SK-N-SH (cell line): ENCODE results near the gene SLCO3A1. TPM values are rescaled to one million over a fixed set of nuclear protein-coding genes. Genes with fewer than 3 reads are reported as not detected.

Source experiments
- CTCF ChIA-PET: fragments of 300-600, 350-600 bp; formaldehyde crosslinking; extraction: SDS; loops from one replicate; lab custom pipeline; 2021; lab: Yijun Ruan, JAX
- POLR2A ChIA-PET: fragments of 350-600 bp; sonication (Branson Sonifier 250); formaldehyde crosslinking; extraction: SDS; loops from one replicate; lab custom pipeline; 2020; ENCODE audit warnings: antibody characterized with exemption, inconsistent platforms; lab: Yijun Ruan, JAX
- DNase-seq: peaks from one replicate; pipeline ENCODE4 v3.0.0; 2012
- H2AFZ ChIP-seq: fragments of 200-600 bp; sonication (generic); 2 replicates; pipeline ENCODE4 v1.8.1; 2016; ENCODE audit warnings: antibody characterized with exemption, mild to moderate bottlenecking, low read depth
- H3F3A ChIP-seq: fragments of 200-600 bp; sonication (generic); replicated peaks from 2 replicates; pipeline ENCODE3; 2016; ENCODE audit warnings: antibody characterized with exemption, mild to moderate bottlenecking; ENCODE audit not compliant: insufficient read depth
- H3K27ac ChIP-seq, 2 experiments: fragments of 200-500 bp in 1 of 2; fragments of 200-600 bp in 1 of 2; sonication (Bioruptor generic) in 1 of 2; sonication (generic), shearing (Covaris generic) in 1 of 2; 2 replicates each; pipeline versions ENCODE4 v1.5.1 to v1.6.1; 2014 to 2016; ENCODE audit warnings: low read depth in 2 of 2, inconsistent platforms in 1 of 2, low read length in 1 of 2, mild to moderate bottlenecking in 1 of 2, mixed read lengths in 1 of 2
- H3K27me3 ChIP-seq: fragments of 200-600 bp; sonication (generic), shearing (Covaris generic); 2 replicates; pipeline ENCODE4 v1.6.1; 2016; ENCODE audit warnings: mixed run types; ENCODE audit not compliant: insufficient read depth
- H3K36me3 ChIP-seq, 2 experiments: fragments of 200-500 bp in 1 of 2; fragments of 200-600 bp in 1 of 2; sonication (Bioruptor generic) in 1 of 2; sonication (generic) in 1 of 2; replicated peaks in 1 of 2; 2 replicates each; pipeline versions ENCODE3 to v1.5.1; 2014 to 2016; ENCODE audit warnings: low read length in 1 of 2, mild to moderate bottlenecking in 1 of 2; ENCODE audit not compliant: insufficient read depth in 2 of 2, control insufficient read depth in 1 of 2
- H3K4me1 ChIP-seq, 2 experiments: fragments of 200-500 bp in 1 of 2; fragments of 200-600 bp in 1 of 2; sonication (Bioruptor generic) in 1 of 2; sonication (generic), shearing (Covaris generic) in 1 of 2; 2 replicates each; pipeline versions ENCODE4 v1.5.1 to v1.6.1; 2014 to 2016; ENCODE audit warnings: low read depth in 1 of 2, low read length in 1 of 2, mixed run types in 1 of 2; ENCODE audit not compliant: insufficient read depth in 2 of 2, control insufficient read depth in 1 of 2
- H3K4me2 ChIP-seq: fragments of 200-600 bp; sonication (generic), shearing (Covaris generic); 2 replicates; pipeline ENCODE4 v1.6.1; 2017; ENCODE audit warnings: mixed run types
- H3K4me3 ChIP-seq, 2 experiments: fragments of 200-500 bp in 1 of 2; fragments of 200-600 bp in 1 of 2; sonication (Bioruptor generic) in 1 of 2; sonication (generic), shearing (Covaris generic) in 1 of 2; 2 replicates each; pipeline versions ENCODE4 v1.5.1 to v1.8.1; 2014 to 2016; ENCODE audit warnings: low read depth in 2 of 2, inconsistent platforms in 1 of 2, low read length in 1 of 2, mild to moderate bottlenecking in 1 of 2, mixed read lengths in 1 of 2, moderate library complexity in 1 of 2
- H3K79me2 ChIP-seq: fragments of 200-600 bp; sonication (generic); 2 replicates; pipeline ENCODE4 v1.8.1; 2017; ENCODE audit warnings: mild to moderate bottlenecking; ENCODE audit not compliant: insufficient read depth
- H3K9ac ChIP-seq: fragments of 200-600 bp; sonication (generic); 2 replicates; pipeline ENCODE4 v1.6.1; 2017; ENCODE audit warnings: mixed run types
- H3K9me2 ChIP-seq: fragments of 200-600 bp; sonication (generic); 2 replicates; pipeline ENCODE4 v1.6.1; 2017; ENCODE audit warnings: mixed run types
- H3K9me3 ChIP-seq: fragments of 200-600 bp; sonication (generic); 2 replicates; pipeline ENCODE4 v1.6.1; 2017; ENCODE audit warnings: mixed run types, mild to moderate bottlenecking, moderate library complexity
- H4K20me1 ChIP-seq: fragments of 200-600 bp; sonication (generic); 2 replicates; pipeline ENCODE4 v1.6.1; 2017; ENCODE audit warnings: mild to moderate bottlenecking, mixed run types; ENCODE audit not compliant: insufficient read depth
- ELF1 ChIP-seq: IDR thresholded peaks from 2 replicates; pipeline ENCODE4 v1.4.0; 2012
- EP300 ChIP-seq, 2 experiments: IDR thresholded peaks; 2 replicates each; pipeline versions ENCODE4 v1.4.0 to v1.6.1; 2012; ENCODE audit warnings: borderline replicate concordance in 1 of 2, low read depth in 1 of 2, low read length in 1 of 2
- EZH2phosphoT487 ChIP-seq: fragments of 200-600 bp; sonication (generic); IDR thresholded peaks from 2 replicates; pipeline ENCODE4 v1.6.1; 2017; ENCODE audit warnings: low read depth, mixed run types, mild to moderate bottlenecking, antibody characterized with exemption, moderate library complexity, borderline replicate concordance
- FOXJ3 ChIP-seq: sonication (generic); formaldehyde crosslinking; IDR thresholded peaks from 2 replicates; pipeline ENCODE4 v1.5.1; 2020; ENCODE audit warnings: mild to moderate bottlenecking, missing genetic modification reagents
- FOXM1 ChIP-seq: IDR thresholded peaks from 2 replicates; pipeline ENCODE4 v1.4.0; 2012; ENCODE audit warnings: low read depth, mild to moderate bottlenecking
- GABPA ChIP-seq: IDR thresholded peaks from 2 replicates; pipeline ENCODE4 v1.4.0; 2012; ENCODE audit warnings: low read depth, mild to moderate bottlenecking
- GATA2 ChIP-seq: sonication (generic); formaldehyde crosslinking; IDR thresholded peaks from 2 replicates; pipeline ENCODE4 v1.5.0; 2020; ENCODE audit warnings: mild to moderate bottlenecking, missing genetic modification reagents
- MEF2A ChIP-seq: IDR thresholded peaks from 2 replicates; pipeline ENCODE4 v1.4.0; 2012; ENCODE audit warnings: low read depth, borderline replicate concordance
- MXI1 ChIP-seq: IDR thresholded peaks from 2 replicates; pipeline ENCODE4 v1.6.1; 2012; ENCODE audit warnings: mild to moderate bottlenecking, low read depth, low read length, improper control_type of control experiment
- NRF1 ChIP-seq: IDR thresholded peaks from 2 replicates; pipeline ENCODE4 v1.6.1; 2012; ENCODE audit warnings: low read depth, mild to moderate bottlenecking, low read length
- POLR2AphosphoS5 ChIP-seq: IDR thresholded peaks from 2 replicates; pipeline ENCODE4 v1.6.1; 2012; ENCODE audit warnings: low read depth, low read length
- RCOR1 ChIP-seq: fragments of 150-350 bp; IDR thresholded peaks from 2 replicates; pipeline ENCODE4 v1.6.1; 2017; ENCODE audit warnings: antibody characterized with exemption, low read length
- RFX5 ChIP-seq: IDR thresholded peaks from 2 replicates; pipeline ENCODE4 v1.6.1; 2012; ENCODE audit warnings: mild to moderate bottlenecking, improper control_type of control experiment, low read length
- TAF1 ChIP-seq: IDR thresholded peaks from 2 replicates; pipeline ENCODE4 v1.6.1; 2012; ENCODE audit warnings: low read depth, mild to moderate bottlenecking, low read length, moderate library complexity, borderline replicate concordance
- TCF12 ChIP-seq: IDR thresholded peaks from 2 replicates; pipeline ENCODE4 v1.4.0; 2012
- WGBS: methylation state at CpG from one replicate; pipeline ENCODE4 v1.1.6; 2017; ENCODE audit warnings: low lambda C conversion rate; 5-methylcytosine and 5-hydroxymethylcytosine counted together
- polyA plus RNA-seq, 3 experiments: library from polyadenylated mRNA; depleted of rRNA; stranded (reverse); fragments of >200 nt; gene quantifications; 2 replicates each; pipeline ENCODE4 v1.2.3, GENCODE V29; 2012
- TF ChIP-seq, protein P1 (sequence below): IDR thresholded peaks from 2 replicates; pipeline ENCODE4; 2012
- TF ChIP-seq, protein P2 (sequence below): IDR thresholded peaks from 2 replicates; pipeline ENCODE4 v1.4.0; 2012; ENCODE audit warnings: low read depth, borderline replicate concordance
- TF ChIP-seq, protein P3 (sequence below): fragments of 150-350 bp; IDR thresholded peaks from 2 replicates; pipeline ENCODE4 v1.6.1; 2017; ENCODE audit warnings: antibody characterized with exemption, low read length, low read depth, borderline replicate concordance

Gene SLCO3A1
- polyA plus RNA-seq, 1 of the 3 experiments (the other 2 are of a cell fraction), result 19.7 TPM

DNA sequence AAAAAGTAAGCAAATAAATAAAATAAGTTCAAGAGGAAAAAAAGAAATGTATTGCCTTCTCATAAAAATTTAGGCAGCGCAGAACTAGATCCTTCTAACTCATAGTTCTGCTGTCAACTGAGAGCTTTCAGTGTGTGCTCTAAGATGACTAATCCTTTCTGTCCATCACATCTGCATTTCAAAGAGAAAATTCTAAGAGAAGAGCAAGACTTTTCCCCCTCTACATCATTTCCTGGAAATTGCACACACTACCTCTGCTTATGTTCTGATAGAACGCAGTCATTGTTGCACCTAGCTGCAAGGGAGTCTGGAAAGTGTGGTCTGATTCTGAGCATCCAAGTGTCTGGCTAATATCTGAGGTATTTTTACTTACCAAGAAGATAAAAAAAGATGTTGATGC lies 39.6 kb upstream of the SLCO3A1 start:
- H3K4me1 ChIP-seq, result no peaks in the 10 kb centered on the region
- WGBS, result 57% methylated on average over 2 of the region's 2 CpGs
- H4K20me1 ChIP-seq, result no peaks in the 10 kb centered on the region
- H2AFZ ChIP-seq, result no peak overlapping the region
- no peak for DNase-seq
- no peaks in the 10 kb centered on the region for H3K36me3 ChIP-seq
- H3K4me3 ChIP-seq, result no peak overlapping the region
- ChIA-PET POLR2A (no interaction called here), CTCF (no interaction called here)
- no peaks in the 10 kb centered on the region for H3K79me2 ChIP-seq
- TF ChIP-seq EZH2phosphoT487, result no peak
- TF ChIP-seq, protein P1, sequence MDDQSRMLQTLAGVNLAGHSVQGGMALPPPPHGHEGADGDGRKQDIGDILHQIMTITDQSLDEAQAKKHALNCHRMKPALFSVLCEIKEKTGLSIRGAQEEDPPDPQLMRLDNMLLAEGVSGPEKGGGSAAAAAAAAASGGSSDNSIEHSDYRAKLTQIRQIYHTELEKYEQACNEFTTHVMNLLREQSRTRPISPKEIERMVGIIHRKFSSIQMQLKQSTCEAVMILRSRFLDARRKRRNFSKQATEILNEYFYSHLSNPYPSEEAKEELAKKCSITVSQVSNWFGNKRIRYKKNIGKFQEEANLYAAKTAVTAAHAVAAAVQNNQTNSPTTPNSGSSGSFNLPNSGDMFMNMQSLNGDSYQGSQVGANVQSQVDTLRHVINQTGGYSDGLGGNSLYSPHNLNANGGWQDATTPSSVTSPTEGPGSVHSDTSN, result no peak
- no peak for TF ChIP-seq POLR2AphosphoS5
- TF ChIP-seq FOXJ3, result no peak
- no peak for TF ChIP-seq RFX5
- no peaks in the 10 kb centered on the region for H3K27me3 ChIP-seq
- no peaks in the 10 kb centered on the region for H3K9me3 ChIP-seq
- no peaks in the 10 kb centered on the region for H3K9me2 ChIP-seq
- H3K27ac ChIP-seq, result no peak overlapping the region
- H3K4me2 ChIP-seq, result no peak overlapping the region
- no peak overlapping the region for H3K9ac ChIP-seq
- H3F3A ChIP-seq, result no peaks in the 10 kb centered on the region

DNA sequence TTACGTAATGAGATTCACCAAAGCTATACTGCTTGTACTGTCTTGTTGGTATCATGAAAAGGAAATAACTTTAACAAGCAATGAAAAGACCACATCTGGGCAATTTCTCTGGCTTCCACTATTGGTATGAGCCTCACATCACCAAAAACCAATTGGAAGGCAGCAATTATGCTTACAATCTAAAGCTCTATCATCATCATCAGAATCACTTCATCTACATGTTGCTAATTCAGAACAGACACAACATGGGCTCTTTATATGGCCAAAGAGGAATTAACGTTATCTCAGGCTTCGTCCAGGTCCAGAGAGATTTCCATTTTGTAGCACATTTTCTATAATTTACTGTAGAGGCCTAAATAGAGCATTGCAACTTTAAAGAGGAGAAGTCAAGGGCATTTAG lies 36.6 kb upstream of the SLCO3A1 start:
- Histone ChIP-seq H3K27ac (no peak overlapping the region; a peak in 1 of 4 replicates), H3K4me3 (no peak overlapping the region), H3K9me3 (no peaks in the 10 kb centered on the region), H3F3A (no peaks in the 10 kb centered on the region), H3K4me2 (no peak overlapping the region), H4K20me1 (no peaks in the 10 kb centered on the region), H3K27me3 (no peaks in the 10 kb centered on the region), H3K79me2 (no peaks in the 10 kb centered on the region), H3K9me2 (no peaks in the 10 kb centered on the region), H3K4me1 (no peaks in the 10 kb centered on the region), H3K9ac (no peak overlapping the region), H2AFZ (no peak overlapping the region), H3K36me3 (no peaks in the 10 kb centered on the region)
- CTCF ChIA-PET, result interaction anchor here (0.8 to 1.0 kb wide), 3 partner anchors 36 to 262 kb away, joined by 3 to 4 read pairs (median 3); no protein-coding TSS in a partner anchor
- POLR2A ChIA-PET, result no interaction called here
- no peak for TF ChIP-seq NRF1
- peak; percentile 63; the same call in 1 of the 2 replicates for TF ChIP-seq RCOR1
- TF ChIP-seq GATA2 (CRISPR knock-in tag), result peak; percentile 48
- WGBS, result 11% methylated on average over 3 of the region's 3 CpGs
- peak; percentile 47 for DNase-seq

DNA sequence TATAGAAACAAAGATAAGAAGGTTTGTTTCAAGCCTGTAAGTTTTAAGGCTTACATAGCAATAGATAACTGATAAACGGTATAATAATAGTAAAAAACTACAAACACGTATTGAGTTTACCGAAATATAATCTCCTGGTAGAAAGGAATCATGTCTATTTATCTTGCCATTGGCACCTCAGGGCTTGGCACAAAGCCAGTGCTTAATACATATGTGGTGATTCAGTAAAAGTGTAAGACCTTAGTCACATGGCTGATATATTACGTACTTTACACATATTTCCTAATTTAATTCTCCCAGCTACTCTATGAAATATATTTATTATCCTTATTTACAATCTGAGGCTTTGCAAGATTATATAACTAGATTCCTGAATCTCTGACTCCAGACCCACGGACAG lies 32.0 kb upstream of the SLCO3A1 start:
- H3K9ac ChIP-seq, result no peak overlapping the region
- H4K20me1 ChIP-seq, result no peaks in the 10 kb centered on the region
- H3K36me3 ChIP-seq, result no peaks in the 10 kb centered on the region
- CTCF ChIA-PET, result interaction anchor here (0.9 to 1.1 kb wide), 2 partner anchors 17 to 31 kb away, joined by 3 read pairs; no protein-coding TSS in a partner anchor
- 49% methylated on average over 5 of the region's 5 CpGs for WGBS
- DNase-seq, result no peak
- H3K79me2 ChIP-seq, result no peaks in the 10 kb centered on the region
- no peaks in the 10 kb centered on the region for H3K9me3 ChIP-seq
- no peak overlapping the region for H3K4me3 ChIP-seq
- H3K4me2 ChIP-seq, result no peak overlapping the region
- no peaks in the 10 kb centered on the region for H3K27me3 ChIP-seq
- no peaks in the 10 kb centered on the region for H3F3A ChIP-seq
- H3K27ac ChIP-seq, result no peak overlapping the region
- POLR2A ChIA-PET, result no interaction called here
- no peaks in the 10 kb centered on the region for H3K9me2 ChIP-seq
- H2AFZ ChIP-seq, result no peak overlapping the region
- no peaks in the 10 kb centered on the region; a peak in 1 of 4 replicates for H3K4me1 ChIP-seq
- TF ChIP-seq, protein P2, sequence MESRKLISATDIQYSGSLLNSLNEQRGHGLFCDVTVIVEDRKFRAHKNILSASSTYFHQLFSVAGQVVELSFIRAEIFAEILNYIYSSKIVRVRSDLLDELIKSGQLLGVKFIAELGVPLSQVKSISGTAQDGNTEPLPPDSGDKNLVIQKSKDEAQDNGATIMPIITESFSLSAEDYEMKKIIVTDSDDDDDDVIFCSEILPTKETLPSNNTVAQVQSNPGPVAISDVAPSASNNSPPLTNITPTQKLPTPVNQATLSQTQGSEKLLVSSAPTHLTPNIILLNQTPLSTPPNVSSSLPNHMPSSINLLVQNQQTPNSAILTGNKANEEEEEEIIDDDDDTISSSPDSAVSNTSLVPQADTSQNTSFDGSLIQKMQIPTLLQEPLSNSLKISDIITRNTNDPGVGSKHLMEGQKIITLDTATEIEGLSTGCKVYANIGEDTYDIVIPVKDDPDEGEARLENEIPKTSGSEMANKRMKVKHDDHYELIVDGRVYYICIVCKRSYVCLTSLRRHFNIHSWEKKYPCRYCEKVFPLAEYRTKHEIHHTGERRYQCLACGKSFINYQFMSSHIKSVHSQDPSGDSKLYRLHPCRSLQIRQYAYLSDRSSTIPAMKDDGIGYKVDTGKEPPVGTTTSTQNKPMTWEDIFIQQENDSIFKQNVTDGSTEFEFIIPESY, result no peak
- TF ChIP-seq, protein P3, sequence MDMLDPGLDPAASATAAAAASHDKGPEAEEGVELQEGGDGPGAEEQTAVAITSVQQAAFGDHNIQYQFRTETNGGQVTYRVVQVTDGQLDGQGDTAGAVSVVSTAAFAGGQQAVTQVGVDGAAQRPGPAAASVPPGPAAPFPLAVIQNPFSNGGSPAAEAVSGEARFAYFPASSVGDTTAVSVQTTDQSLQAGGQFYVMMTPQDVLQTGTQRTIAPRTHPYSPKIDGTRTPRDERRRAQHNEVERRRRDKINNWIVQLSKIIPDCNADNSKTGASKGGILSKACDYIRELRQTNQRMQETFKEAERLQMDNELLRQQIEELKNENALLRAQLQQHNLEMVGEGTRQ, result no peak
- TF ChIP-seq, protein P1, result no peak
- TF ChIP-seq MEF2A (no peak), FOXJ3 (no peak), TAF1 (no peak), GABPA (no peak), MXI1 (no peak), FOXM1 (no peak), EP300 (IDR thresholded peaks at IDR 0.05; ENCODE audit: borderline replicate concordance in 1 of 2, low read depth in 1 of 2, low read length in 1 of 2) (no peak), ELF1 (no peak), TCF12 (no peak)
